IMR-90 (cell line): Measurements from ENCODE around the gene NT5DC2. TPM values are rescaled to one million over a fixed set of nuclear protein-coding genes. Genes with fewer than 3 reads are reported as not detected.

Experiments
- ATAC-seq: fragments of 200-7000 bp; cut with Tn5 transposase; 2 replicates; pipeline ENCODE4 v1.9.1; 2020; ENCODE audit warnings: low read depth, mild to moderate bottlenecking, moderate library complexity
- BruUV-seq: library from RNA; stranded (reverse); fragments of 400-500 nt; replicated peaks from 2 replicates; lab custom pipeline; 2021; lab: Mats Ljungman, UMichigan
- CTCF ChIA-PET: fragments of 300-600 bp; formaldehyde crosslinking; extraction: SDS; loops from one replicate; lab custom pipeline; 2021; ENCODE audit warnings: antibody characterized with exemption; lab: Yijun Ruan, JAX
- POLR2A ChIA-PET: fragments of 300-600 bp; sonication (Branson Sonifier 250); formaldehyde crosslinking; loops from one replicate; lab custom pipeline; 2022; ENCODE audit warnings: antibody characterized with exemption; ENCODE audit not compliant: unreplicated experiment; lab: Charles Lee
- DNase-seq: peaks from one replicate; pipeline ENCODE4 v3.0.0; 2013
- H2AFZ ChIP-seq: replicated peaks from 2 replicates; pipeline ENCODE3; 2013; ENCODE audit warnings: low read length, mild to moderate bottlenecking; ENCODE audit not compliant: poor library complexity
- H2AK5ac ChIP-seq: 2 replicates; pipeline ENCODE4 v1.6.1; 2013; ENCODE audit warnings: low read depth, low read length, inconsistent platforms
- H2AK9ac ChIP-seq: replicated peaks from 2 replicates; pipeline ENCODE3; 2013; ENCODE audit warnings: mild to moderate bottlenecking, low read depth, low read length, moderate library complexity; ENCODE audit not compliant: poor library complexity
- H2BK120ac ChIP-seq: 2 replicates; pipeline ENCODE4 v1.6.1; 2013; ENCODE audit warnings: low read depth, low read length, inconsistent platforms
- H2BK15ac ChIP-seq: 3 replicates; pipeline ENCODE4 v1.6.1; 2013; ENCODE audit warnings: low read depth, low read length, inconsistent platforms
- H2BK20ac ChIP-seq: 2 replicates; pipeline ENCODE4 v1.6.1; 2013; ENCODE audit warnings: low read depth, mild to moderate bottlenecking, inconsistent platforms, low read length, moderate library complexity
- H2BK5ac ChIP-seq: 2 replicates; pipeline ENCODE4 v1.6.1; 2013; ENCODE audit warnings: mild to moderate bottlenecking, low read depth, low read length, inconsistent platforms; ENCODE audit not compliant: poor library complexity, severe bottlenecking
- H3K14ac ChIP-seq: replicated peaks from 2 replicates; pipeline ENCODE4 v1.6.1; 2013; ENCODE audit warnings: low read depth, low read length, inconsistent platforms
- H3K18ac ChIP-seq: 2 replicates; pipeline ENCODE4 v1.6.1; 2013; ENCODE audit warnings: low read depth, low read length, control low read depth
- H3K23ac ChIP-seq: 2 replicates; pipeline ENCODE4 v1.6.1; 2013; ENCODE audit warnings: low read depth, low read length, inconsistent platforms
- H3K27ac ChIP-seq: 2 replicates; pipeline ENCODE4 v1.5.1; 2013; ENCODE audit warnings: mild to moderate bottlenecking, control low read depth, low read length; ENCODE audit not compliant: insufficient read depth
- H3K27me3 ChIP-seq: 2 replicates; pipeline ENCODE4 v1.6.1; 2013; ENCODE audit warnings: low read length; ENCODE audit not compliant: control insufficient read depth, insufficient read depth
- H3K36me3 ChIP-seq: 2 replicates; pipeline ENCODE4 v1.6.1; 2013; ENCODE audit warnings: low read length, mixed read lengths; ENCODE audit not compliant: control insufficient read depth, insufficient read depth
- H3K4ac ChIP-seq: 2 replicates; pipeline ENCODE4 v1.6.1; 2013; ENCODE audit warnings: low read depth, low read length, inconsistent platforms
- H3K4me1 ChIP-seq: 2 replicates; pipeline ENCODE4 v1.6.1; 2013; ENCODE audit warnings: low read length, mixed read lengths; ENCODE audit not compliant: control insufficient read depth, insufficient read depth
- H3K4me2 ChIP-seq: 2 replicates; pipeline ENCODE4 v1.6.1; 2013; ENCODE audit warnings: low read depth, mild to moderate bottlenecking, control low read depth, low read length, moderate library complexity
- H3K4me3 ChIP-seq: 2 replicates; pipeline ENCODE4 v1.5.1; 2013; ENCODE audit warnings: low read depth, mild to moderate bottlenecking, control low read depth, low read length, moderate library complexity; ENCODE audit not compliant: insufficient read depth
- H3K56ac ChIP-seq: 2 replicates; pipeline ENCODE4 v1.6.1; 2013; ENCODE audit warnings: low read length, inconsistent platforms; ENCODE audit not compliant: insufficient read depth; ENCODE audit errors: extremely low read depth
- H3K79me1 ChIP-seq, 2 experiments: 2 replicates each; pipeline ENCODE4 v1.6.1; 2013; ENCODE audit warnings: low read length in 2 of 2, inconsistent platforms in 1 of 2, low read depth in 1 of 2
- H3K9ac ChIP-seq: 2 replicates; pipeline ENCODE4 v1.6.1; 2013; ENCODE audit warnings: low read depth, low read length, control low read depth
- H3K9me1 ChIP-seq: 2 replicates; pipeline ENCODE4 v1.6.1; 2013; ENCODE audit warnings: low read length, inconsistent platforms; ENCODE audit not compliant: insufficient read depth
- H3K9me3 ChIP-seq: 2 replicates; pipeline ENCODE4 v1.6.1; 2013; ENCODE audit warnings: low read length; ENCODE audit not compliant: control insufficient read depth, insufficient read depth
- H4K20me1 ChIP-seq: 2 replicates; pipeline ENCODE4 v1.6.1; 2013; ENCODE audit warnings: low read length, inconsistent platforms; ENCODE audit not compliant: insufficient read depth
- H4K5ac ChIP-seq: 2 replicates; pipeline ENCODE4 v1.6.1; 2013; ENCODE audit warnings: mild to moderate bottlenecking, low read depth, low read length, control low read depth
- H4K8ac ChIP-seq, 2 experiments: 2 replicates each; pipeline ENCODE4 v1.6.1; 2013; ENCODE audit warnings: low read depth in 2 of 2, low read length in 2 of 2, control low read depth in 1 of 2, inconsistent platforms in 1 of 2
- H4K91ac ChIP-seq: 2 replicates; pipeline ENCODE4 v1.6.1; 2013; ENCODE audit warnings: low read depth, low read length, inconsistent platforms; ENCODE audit not compliant: insufficient read depth
- BHLHE40 ChIP-seq: fragments of 150-350 bp; IDR thresholded peaks from 2 replicates; pipeline ENCODE4 v1.6.1; 2016; ENCODE audit warnings: mild to moderate bottlenecking, low read depth, low read length
- CEBPB ChIP-seq: IDR thresholded peaks from 2 replicates; pipeline ENCODE4 v1.6.1; 2012; ENCODE audit warnings: low read depth, low read length, improper control_type of control experiment
- CHD1 ChIP-seq: IDR thresholded peaks from 2 replicates; pipeline ENCODE4 v1.6.1; 2012; ENCODE audit warnings: low read depth, low read length, improper control_type of control experiment
- ELK1 ChIP-seq: fragments of 150-350 bp; IDR thresholded peaks from 2 replicates; pipeline ENCODE4 v1.6.1; 2016; ENCODE audit warnings: low read depth, mild to moderate bottlenecking, low read length, moderate library complexity, borderline replicate concordance
- MAFK ChIP-seq: IDR thresholded peaks from 2 replicates; pipeline ENCODE4 v1.6.1; 2012; ENCODE audit warnings: low read depth, low read length, improper control_type of control experiment
- MAZ ChIP-seq: IDR thresholded peaks from 2 replicates; pipeline ENCODE4 v1.6.1; 2012; ENCODE audit warnings: low read depth, mild to moderate bottlenecking, low read length, improper control_type of control experiment, moderate library complexity, borderline replicate concordance
- MXI1 ChIP-seq: IDR thresholded peaks from 2 replicates; pipeline ENCODE4 v1.6.1; 2012; ENCODE audit warnings: low read depth, mild to moderate bottlenecking, low read length, moderate library complexity, borderline replicate concordance
- RAD21 ChIP-seq: IDR thresholded peaks from 2 replicates; pipeline ENCODE4 v1.6.1; 2012; ENCODE audit warnings: low read length, improper control_type of control experiment
- RCOR1 ChIP-seq: IDR thresholded peaks from 2 replicates; pipeline ENCODE4 v1.6.1; 2012; ENCODE audit warnings: mild to moderate bottlenecking, low read length, improper control_type of control experiment; ENCODE audit not compliant: insufficient replicate concordance
- RFX5 ChIP-seq: IDR thresholded peaks from 2 replicates; pipeline ENCODE4 v1.8.0; 2012; ENCODE audit warnings: low read depth, mild to moderate bottlenecking, low read length, moderate library complexity
- SMC3 ChIP-seq: fragments of 150-350 bp; IDR thresholded peaks from 2 replicates; pipeline ENCODE4 v1.6.1; 2016; ENCODE audit warnings: low read depth, mild to moderate bottlenecking, antibody characterized with exemption, low read length, moderate library complexity
- USF2 ChIP-seq: fragments of 150-350 bp; IDR thresholded peaks from 2 replicates; pipeline ENCODE4 v1.6.1; 2017; ENCODE audit warnings: mild to moderate bottlenecking, antibody characterized with exemption, low read length, low read depth
- WGBS, 2 experiments: methylation state at CpG; one replicate each; pipeline versions ENCODE4 v1.1.5 to v1.1.7; 2013; ENCODE audit warnings: missing lambda C conversion rate in 2 of 2; ENCODE audit not compliant: insufficient read length in 1 of 2; ENCODE audit errors: extremely low coverage in 2 of 2; 5-methylcytosine and 5-hydroxymethylcytosine counted together
- dilution Hi-C: fragments of 300-500 bp; cut with HindIII; formaldehyde crosslinking; loops from one replicate; pipeline ENCODE4 v1.14.3; 2018; ENCODE audit warnings: low sequenced_read_pairs; ENCODE audit not compliant: unreplicated experiment
- in situ Hi-C: fragments of 300-500 bp; cut with MboI; formaldehyde crosslinking; loops from 3 replicates; pipeline ENCODE4 v1.14.3; 2019; ENCODE audit warnings: low sequenced_read_pairs, inconsistent platforms, mixed read lengths
- intact Hi-C: fragments of 100-400 bp; cut with micrococcal nuclease; formaldehyde crosslinking; loops from 2 replicates; pipeline ENCODE4 v1.10.0; 2022
- polyA plus RNA-seq, 3 experiments: library from polyadenylated mRNA; depleted of rRNA; stranded (reverse); fragments of >200 nt; gene quantifications; 2 replicates each; pipeline ENCODE4 v1.2.3, GENCODE V29; 2012; ENCODE audit warnings: low replicate concordance in 1 of 3
- total RNA-seq: library from RNA; depleted of rRNA; stranded (reverse); fragments of >200 nt; gene quantifications from 2 replicates; pipeline ENCODE4 v1.2.3, GENCODE V29; 2012

Gene NT5DC2
- total and polyA plus RNA-seq, 2 of the 4 experiments (the other 2 are of a cell fraction): 161 to 200 TPM

GRCh38 chr3:52529376-52530333 lies 4.0 kb downstream of the NT5DC2 start (continued):
- no peak for TF ChIP-seq RAD21

- no peak overlapping the region for H3K9ac ChIP-seq
- H3K23ac ChIP-seq: no peak overlapping the region; the same call in 1 of the 2 replicates
- in situ Hi-C loops (no loop called here), dilution Hi-C loops (no loop called here), intact Hi-C loops (no loop called here)
- H2BK15ac ChIP-seq: no peak overlapping the region
- POLR2A ChIA-PET: no interaction called here
- H3K18ac ChIP-seq: no peak overlapping the region
- H3K4ac ChIP-seq: no peak overlapping the region
- no peak overlapping the region for H2BK20ac ChIP-seq
- H3K27ac ChIP-seq: no peak overlapping the region
- H3K14ac ChIP-seq: no peak overlapping the region
- DNase-seq (no peak), ATAC-seq (no peak)
- H3K27me3 ChIP-seq: no peaks in the 10 kb centered on the region
- no peak overlapping the region for H2AK9ac ChIP-seq
- no peak overlapping the region for H2AFZ ChIP-seq
- peaks cover 21% of the 10 kb centered on the region for H3K4me1 ChIP-seq
- H2BK120ac ChIP-seq: no peak overlapping the region
- CTCF ChIA-PET: no interaction called here
- H2BK5ac ChIP-seq: no peak overlapping the region
- H3K4me3 ChIP-seq: no peak overlapping the region
- no peak overlapping the region for H4K5ac ChIP-seq
- H2AK5ac ChIP-seq: no peak overlapping the region
- no TSS peak for BruUV-seq
- H4K8ac ChIP-seq: no peak overlapping the region
- 86% methylated on average over 18 of the region's 25 CpGs; no CpG with 5 or more reads in 1 of the 2 experiments for WGBS, 2 experiments
- peaks cover 23% of the 10 kb centered on the region; the same call in 1 of the 2 replicates for H3K9me1 ChIP-seq
- H3K9me3 ChIP-seq: no peaks in the 10 kb centered on the region
- H3K36me3 ChIP-seq: peaks cover 50% of the 10 kb centered on the region
- H3K56ac ChIP-seq: no peak overlapping the region
- H4K91ac ChIP-seq: no peak overlapping the region
- peaks cover 49% of the 10 kb centered on the region for H4K20me1 ChIP-seq
- no peak overlapping the region for H3K4me2 ChIP-seq
- peaks cover 16 to 77% of the 10 kb centered on the region in 2 experiments for H3K79me1 ChIP-seq
- TF ChIP-seq RCOR1: no peak
- TF ChIP-seq USF2: no peak
- TF ChIP-seq ELK1: no peak
- no peak for TF ChIP-seq MAZ
- no peak for TF ChIP-seq BHLHE40
- no peak for TF ChIP-seq MAFK
- no peak for TF ChIP-seq CHD1
- no peak for TF ChIP-seq RFX5
- TF ChIP-seq MXI1: no peak
- TF ChIP-seq CEBPB: no peak
- no peak for TF ChIP-seq RAD21
- TF ChIP-seq SMC3: no peak
These were observed 4.9 kb downstream of the NT5DC2 start for GRCh38 chr3:52528586-52529375.
